HG03066 (cell line): ENCODE results near the gene SRPK2.
A peak's percentile ranks its signal among the peaks of the same experiment; 100 is the strongest.

Experiments used
- ATAC-seq: cut with Tn5 transposase; IDR thresholded peaks from one replicate; pipeline ENCODE4 v1.9.1; 2021; ENCODE audit warnings: low read depth; ENCODE audit not compliant: unreplicated experiment

SRPK2 gene

DNA sequence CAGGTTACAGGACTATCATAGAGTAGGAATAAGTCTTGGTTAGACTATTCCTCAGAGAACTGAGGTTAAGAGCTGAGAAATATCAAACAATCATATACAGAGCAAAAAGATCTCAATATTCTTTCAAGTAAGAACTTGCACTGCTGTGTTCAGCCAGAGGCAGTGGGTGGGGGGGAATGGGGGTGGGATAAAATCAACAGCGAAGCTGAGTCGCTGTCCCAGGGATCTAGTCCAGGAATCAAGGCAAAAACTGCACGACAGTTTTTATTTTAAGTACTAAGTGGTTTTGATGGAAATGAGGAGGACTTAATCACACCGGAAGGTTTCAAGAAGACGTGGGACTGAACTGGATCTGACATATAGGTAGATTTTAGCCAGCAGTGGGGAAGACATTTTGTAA is 159.1 kb downstream of the SRPK2 start:
- no peak for ATAC-seq

DNA sequence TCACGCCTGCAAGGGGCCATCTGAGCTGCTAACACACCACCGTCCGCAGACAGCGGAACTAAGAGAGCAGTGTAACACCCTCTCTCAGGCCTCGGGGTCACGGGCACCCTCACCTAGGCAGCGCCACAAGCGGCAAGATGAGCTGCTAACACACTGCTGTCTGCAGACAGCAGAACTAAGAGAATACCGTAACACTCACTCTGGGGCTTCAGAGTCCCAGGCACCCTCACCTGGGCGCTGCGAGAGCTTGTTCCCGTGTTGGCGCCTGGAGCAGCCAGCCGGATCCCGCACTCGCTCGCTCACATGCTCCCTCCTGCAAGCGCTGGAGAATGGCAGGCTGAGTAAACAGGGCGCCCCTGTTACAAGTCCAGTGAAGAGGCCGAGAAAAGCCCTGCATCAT is 160.2 kb downstream of the SRPK2 start:
- ATAC-seq, result no peak

DNA sequence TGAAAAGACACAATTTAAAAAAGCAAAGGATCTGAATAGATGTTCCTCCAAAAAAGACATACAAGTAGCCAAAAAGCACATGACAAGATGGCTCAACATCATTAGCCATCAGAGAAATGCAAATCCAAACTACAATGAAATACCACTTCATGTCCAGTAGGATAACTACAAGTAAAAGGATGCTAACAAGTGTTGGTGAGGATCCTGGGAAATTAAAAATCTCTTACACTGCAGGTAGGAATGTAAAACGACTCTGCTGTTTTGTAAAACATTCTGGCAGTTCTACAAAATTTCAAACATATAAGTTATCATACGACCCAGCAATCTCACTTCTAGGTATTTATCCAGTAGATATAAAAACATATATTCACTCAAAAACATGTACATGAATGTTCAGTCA is 161.3 kb downstream of the SRPK2 start:
- ATAC-seq, result no peak

DNA sequence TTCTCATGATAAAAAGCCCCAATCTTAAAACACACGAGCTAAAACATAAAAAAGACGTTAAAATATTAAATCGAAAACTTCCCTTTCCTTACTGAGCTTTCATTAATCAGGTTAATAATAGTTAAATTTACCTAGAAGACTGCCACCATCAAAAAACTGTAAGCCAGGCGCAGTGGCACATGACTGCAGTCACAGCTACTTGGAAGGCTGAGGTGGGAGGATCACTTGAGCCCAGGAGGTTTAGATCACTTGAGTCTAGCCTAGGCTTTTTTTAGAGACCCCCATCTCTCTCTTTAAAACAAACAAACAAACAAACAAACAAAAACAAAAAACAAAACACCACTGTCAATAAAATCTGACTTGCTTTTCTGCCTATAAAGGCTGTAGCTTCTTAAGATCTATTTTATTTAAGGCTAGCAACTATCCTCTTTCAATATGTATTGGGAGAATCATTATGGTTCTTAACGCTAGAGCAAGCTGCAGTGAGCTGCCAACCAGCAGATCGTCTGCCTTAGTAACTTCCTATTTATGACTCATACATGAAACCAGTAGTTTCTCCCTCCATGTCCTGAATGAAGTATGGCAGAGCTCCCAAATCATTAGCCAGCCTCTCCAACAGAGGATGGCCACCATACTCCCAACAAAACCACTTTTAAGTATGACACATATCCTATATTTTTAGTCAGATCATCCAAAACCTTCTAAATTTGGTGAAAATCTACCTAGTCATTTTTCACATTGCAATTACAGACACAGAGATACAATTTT is 163.7 kb downstream of the SRPK2 start:
- ATAC-seq, result peak; percentile 96

DNA sequence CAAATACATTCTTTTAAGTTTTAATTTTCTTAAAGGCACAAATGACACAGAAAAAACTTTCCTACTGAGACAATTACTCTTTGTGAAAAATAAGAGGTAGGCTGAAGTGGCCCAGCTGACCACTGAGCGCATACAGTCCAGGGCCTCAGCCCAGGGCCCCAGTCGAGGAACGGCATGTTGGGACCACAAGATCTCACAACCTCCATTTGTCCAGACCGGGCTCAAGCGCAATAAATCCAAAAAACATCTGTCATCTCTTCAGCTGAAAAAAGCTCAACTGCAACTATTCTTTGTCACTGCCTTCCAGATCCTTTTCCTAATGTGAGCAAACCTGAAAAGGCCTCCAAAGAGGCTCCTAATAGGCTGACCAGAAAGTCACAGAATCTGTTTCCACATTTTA is 165.8 kb downstream of the SRPK2 start:
- ATAC-seq, result no peak

DNA sequence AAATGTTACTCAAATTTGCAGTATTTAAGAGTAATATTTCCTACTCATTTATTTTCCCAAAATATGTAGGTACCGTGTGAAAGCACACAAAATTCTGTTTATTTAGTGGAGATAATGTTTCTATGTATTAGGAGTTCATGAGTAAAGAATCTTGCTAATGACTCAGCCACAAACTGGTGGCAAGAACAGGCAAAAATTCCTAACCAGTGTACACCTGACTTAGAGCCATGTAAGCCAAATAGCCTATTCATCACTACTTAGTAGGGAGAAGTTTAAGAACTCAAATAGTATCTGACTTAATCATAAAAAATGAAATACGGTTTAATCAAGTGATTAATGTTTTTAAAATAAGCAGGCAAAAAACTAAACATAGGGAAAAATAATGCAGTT is 169.0 kb downstream of the SRPK2 start:
- no peak for ATAC-seq

DNA sequence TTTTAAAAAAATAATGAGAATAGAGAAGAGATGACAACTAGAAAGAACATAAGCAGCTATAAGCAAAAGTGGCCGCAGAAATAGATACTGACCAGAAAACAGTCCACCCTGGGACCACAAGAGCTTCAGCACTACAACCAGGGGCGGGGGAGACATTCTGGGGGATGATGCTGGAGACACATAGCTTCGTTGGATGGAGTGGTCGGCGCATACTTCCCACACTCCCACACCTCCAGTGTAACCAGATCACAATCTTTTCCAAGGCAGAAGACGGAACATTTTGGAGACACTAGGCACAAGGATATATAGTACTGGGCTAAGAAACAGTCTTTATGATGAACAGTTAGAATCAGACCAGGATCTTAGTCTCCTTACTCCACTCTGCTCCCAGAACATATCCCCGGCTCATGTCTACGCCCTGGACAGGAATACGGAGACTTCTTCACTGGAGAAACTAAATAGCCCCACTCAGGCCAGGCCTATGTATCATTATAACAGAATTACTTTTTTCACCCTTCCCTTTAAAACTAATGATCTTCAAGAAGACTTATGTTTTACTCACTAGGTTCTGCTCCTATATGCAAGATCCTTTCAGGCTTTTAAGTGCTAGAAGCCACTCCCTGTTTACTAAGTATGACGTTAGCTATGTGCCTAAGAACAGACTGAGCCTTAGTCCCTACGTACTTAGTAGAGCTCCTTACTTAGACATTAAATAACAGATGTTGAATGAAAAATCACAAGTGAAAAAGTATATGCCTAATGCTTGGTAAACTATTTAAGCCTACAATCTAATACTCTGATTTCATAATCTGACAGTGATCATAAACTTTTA is 169.6 kb downstream of the SRPK2 start:
- ATAC-seq, result no peak

DNA sequence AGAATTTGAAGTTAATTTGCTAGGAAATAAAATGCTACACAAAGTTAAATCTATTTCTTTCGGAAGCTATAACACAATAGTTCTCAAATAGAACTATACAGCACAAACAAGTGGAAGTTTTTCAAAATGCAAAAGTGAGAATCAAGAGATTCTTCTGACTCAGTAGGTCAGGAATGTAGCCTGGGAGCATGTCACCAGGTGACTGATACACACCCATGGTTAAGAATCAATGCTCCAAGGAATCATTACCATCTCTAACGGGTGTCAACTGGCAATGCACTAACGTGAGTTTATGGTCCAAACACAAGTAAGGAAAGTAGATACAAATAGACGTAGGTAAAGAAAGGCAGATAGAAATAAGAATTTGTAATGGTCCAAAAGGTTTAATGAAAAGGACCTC is 170.5 kb downstream of the SRPK2 start:
- no peak for ATAC-seq

DNA sequence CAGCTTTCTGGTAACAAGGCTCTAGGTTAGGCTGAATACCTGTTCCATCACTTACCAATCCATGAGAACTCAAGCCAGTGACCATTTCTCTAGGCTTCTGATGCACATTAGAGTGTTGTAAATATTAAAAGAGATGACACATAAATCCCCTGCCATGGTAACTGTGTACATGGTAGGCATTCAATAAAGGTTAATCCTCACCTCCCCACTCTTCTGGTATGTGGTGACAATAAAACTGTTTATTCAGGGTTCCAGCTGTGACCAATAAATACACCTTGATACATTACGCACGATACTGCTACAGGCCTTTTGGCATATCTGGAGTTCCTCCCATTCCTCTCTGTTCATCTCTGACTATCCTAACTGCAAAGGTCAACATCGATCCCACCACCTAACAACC is 171.9 kb downstream of the SRPK2 start:
- ATAC-seq, result no peak

DNA sequence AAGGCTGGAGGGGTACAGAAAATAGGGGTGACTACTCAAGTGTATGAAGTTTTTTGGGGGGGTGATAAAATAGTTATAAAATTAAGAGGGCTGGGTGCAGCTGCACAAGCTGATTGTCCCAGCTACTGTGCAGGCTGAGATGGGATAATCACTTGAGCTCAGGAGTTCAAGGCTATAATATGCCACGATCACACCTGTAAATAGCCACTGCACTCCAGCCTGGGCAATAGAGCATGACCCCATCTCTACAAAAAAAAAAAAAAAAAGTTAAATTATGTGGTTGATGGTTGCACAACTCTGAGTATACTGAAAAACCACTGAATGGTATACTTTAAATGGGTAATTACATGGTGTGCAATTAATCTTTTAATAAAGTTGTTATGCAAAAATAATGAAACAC is 172.9 kb downstream of the SRPK2 start:
- ATAC-seq, result no peak

DNA sequence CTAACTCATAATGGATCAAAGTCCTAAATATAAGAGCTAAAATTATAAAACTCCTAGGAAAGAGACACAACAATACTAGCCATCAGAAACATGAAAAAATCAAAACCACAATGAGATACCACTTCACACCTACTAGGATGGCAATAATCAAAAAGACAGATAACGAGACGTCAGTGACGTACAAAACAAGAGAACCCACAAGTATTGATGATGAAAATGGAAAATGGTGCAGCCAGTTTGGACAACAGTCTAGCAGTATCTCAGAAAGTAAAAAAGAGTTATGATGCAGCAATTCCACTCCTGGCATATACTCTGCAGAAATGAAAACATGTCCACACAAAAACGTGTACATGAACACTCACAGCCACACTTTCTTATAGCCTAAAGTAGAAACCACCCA is 173.5 kb downstream of the SRPK2 start:
- ATAC-seq, result no peak

DNA sequence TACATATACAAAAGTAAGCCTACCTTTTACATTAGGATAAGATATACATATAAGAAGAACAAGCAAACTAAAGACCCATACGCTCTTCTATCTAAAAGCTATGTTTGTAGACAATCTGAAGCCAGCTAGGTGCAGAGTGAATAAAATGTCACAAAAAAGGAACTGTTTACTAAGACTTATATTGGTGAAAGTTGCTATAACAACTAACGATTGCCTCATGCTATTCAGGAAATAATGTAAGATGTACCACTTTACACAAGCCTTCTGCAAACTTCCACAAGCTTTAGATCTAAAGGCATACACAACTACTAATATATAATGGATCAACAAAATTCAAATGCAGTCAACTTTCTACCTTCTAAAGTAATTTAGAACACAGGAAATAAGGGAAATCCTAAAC is 175.1 kb downstream of the SRPK2 start:
- no peak for ATAC-seq

DNA sequence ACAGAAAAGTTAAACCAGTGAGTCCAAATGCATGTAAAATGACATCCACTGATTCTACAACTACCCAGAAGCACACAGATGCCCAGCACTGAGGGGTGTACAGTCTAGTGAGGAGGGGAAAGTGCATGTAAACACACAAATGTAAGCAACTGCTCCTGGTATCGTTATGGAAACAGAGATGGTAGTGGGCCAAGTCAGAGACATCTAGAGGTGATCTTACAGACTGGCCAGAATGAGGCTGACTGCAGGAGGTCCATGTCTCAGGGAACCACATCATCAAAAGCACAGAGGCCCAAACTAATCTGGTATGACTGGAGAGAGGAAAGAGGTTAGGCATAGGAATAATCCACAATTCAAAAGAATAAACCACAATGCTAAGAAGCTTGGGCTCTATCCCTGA is 176.5 kb downstream of the SRPK2 start:
- no peak for ATAC-seq

DNA sequence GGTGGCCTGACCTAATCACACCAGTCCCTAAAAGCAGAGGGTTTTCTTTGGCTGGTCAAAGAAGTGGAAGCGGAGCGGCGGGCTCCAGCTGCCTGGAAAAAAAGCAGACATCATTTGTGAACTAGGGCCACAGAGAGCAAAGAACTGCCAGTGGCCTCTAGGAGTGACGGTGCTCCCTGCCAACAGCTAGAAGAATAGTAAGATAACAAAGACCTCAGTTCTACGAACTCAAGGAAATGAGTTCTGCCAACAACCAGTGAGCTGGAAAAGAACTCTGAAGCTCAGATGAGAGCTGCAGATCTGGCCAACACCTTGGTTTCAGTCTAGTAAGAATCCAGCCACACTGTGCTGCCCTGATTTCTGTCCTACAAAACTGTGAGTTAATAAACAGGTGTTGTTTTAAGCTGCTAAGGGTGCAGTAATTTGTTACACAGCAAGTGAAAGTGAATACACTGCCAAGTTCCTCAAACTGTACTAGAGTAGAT is 178.0 kb downstream of the SRPK2 start:
- peak; percentile 81 for ATAC-seq

DNA sequence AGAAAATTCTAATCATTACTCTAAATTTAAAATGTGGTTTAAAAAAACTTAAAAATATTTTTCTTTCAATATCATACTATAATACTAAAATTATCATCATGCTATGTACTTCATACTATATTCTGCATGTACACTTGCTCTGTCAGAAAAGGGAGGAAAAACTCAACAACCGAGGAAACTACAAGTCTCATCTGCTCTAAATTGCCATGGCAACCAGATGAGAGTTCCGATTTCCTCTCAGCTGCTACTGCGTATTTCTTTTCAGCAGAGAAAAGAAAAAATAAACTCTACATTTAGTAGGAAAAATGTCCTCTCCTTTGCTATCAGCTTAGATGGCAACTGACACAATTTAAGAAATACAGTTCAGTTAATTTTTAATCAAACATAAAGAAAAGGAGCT is 178.9 kb downstream of the SRPK2 start:
- no peak for ATAC-seq

DNA sequence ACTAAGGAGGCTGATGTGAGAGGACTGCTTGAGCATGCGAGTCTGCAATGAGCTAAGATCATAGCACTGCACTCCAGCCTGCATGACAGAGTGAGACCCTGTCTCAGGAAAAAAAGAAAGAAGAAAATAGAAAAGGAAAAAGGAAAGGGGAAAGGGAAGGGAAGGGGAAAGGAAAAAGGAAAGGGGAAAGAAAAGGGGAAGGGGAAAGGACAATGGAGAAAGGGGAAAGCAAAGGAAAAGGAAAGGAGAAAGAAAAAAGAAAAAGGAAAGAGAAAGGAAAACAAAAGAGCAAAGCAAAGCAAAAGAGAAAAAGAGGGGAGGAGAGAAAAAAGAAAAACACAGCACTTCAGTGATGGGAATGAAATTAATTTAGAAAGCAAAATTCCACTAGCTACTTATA is 179.3 kb downstream of the SRPK2 start:
- no peak for ATAC-seq

DNA sequence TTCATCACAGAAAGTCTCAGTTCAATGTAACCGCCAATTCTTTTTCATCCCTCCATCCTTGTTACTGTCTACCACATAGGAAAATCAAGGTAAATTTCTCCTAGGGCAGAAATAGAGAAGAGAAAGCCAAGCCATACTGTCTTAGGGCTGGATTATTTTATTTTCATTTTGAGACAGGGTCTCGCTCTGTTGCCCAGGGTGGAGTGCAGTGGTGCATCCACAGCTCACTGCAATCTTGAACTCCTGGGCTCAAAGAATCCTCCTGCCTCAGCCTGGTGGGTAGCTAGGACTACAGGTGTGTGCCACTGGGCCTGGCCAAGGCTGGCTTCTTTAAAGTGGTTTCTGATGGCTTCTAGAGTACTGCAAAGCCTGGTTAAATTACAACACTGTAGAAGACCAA is 181.7 kb downstream of the SRPK2 start:
- no peak for ATAC-seq

DNA sequence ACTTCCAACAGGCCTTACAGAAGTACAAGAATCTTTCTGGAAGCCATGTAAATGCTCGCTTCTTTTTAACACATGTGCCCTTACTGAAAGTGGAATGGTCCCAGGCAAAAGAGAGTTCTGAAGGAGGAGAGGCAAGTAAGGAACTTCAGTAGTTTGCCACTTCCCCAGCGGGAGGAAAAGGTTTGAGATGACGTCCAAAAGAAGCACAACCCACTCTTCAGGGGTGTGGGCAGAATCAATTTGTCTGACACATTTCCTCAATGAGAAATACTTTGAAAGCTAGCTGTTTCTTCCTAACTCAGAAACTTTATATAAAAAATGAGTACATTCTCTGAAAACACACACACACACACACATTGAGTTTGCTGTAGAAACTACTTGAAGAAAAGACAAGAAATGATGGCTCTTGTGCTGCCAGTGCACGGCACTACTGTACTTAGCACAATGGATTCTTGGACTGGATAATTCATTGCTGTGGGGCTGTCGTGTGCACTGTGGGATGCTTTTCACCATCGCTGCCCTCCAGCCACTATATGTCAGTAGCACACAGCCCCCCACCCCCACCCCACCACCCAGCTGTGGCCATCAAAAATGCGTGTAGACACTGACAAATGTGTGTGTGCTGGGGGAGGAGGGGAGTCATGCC is 183.0 kb downstream of the SRPK2 start:
- ATAC-seq, result no peak

DNA sequence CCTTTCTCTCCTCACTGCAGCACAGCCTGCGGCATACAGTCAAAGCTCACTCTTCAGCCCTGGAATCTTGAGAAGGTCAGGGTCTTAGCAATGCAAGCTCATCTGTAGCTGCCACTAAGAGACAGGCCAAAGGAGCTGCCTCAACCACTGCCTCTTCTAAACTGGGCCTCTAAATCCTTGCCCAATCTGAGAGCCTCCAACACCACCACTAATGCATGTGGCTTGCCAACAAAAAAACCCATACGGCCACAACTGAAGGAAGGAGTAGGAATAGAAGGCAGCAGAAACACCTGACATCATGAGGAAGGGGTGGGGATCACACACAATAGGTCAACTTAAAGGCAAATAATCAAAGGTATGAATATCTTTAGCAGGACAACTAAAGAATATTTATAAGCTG is 183.8 kb downstream of the SRPK2 start:
- no peak for ATAC-seq

DNA sequence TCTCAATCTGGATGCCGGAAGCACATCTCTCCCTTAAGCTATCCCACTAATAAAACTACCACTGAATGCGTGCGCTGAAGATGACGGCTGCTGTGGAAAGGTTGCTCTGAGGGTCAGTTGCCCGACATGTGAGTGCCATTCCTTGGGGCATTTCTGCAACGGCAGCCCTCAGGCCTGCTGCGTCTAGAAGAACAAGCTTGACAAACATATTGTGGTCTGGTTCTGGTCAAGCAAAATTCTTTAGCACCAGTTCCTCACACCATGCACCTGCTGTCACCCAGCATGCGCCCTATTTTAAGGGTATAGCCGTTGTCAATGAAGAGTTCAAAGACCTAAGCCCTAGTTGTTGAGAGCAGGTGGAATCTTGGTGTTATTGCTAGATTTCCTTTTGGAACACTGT is 184.2 kb downstream of the SRPK2 start:
- no peak for ATAC-seq

DNA sequence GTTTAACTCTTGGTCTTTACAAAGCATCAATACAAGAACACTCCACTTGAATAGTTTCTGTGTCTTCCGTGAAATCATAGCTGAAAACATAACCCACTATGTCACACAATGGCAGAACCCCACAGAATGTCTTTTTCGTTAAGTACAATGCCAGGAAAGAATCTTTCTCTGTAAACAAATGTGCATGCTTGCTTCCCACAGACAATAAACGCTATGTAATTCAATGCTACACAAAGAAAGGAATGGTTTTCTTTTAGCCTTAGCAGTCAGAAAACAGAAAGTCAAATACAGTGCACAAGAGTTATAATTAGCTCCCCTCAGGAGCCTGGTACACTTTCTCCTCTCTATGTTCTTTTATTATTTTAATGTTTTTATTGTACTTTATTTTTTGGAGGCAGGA is 186.1 kb downstream of the SRPK2 start:
- no peak for ATAC-seq

DNA sequence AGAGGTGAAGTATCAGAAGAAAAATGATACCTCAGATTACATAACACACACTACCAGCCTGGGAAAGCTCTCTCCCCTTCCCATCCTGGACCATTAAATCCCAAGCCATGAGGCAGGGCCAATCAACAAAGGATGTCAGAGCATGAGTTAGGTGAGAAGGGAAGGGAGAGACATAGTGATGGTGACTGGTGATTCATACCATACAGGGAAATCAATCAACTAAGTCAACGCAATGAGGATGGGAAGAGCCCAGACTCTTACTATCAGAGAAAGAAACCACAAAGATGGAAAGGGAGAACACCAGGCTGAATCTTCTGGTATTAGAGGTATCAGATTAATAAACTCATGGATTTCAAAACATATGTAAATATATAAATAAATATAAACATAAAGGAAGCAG is 189.3 kb downstream of the SRPK2 start:
- no peak for ATAC-seq
